Measurements from ENCODE around the gene IL2RA.
A peak's percentile ranks its signal among the peaks of the same experiment; 100 is the strongest.

The IL2RA gene

DNA sequence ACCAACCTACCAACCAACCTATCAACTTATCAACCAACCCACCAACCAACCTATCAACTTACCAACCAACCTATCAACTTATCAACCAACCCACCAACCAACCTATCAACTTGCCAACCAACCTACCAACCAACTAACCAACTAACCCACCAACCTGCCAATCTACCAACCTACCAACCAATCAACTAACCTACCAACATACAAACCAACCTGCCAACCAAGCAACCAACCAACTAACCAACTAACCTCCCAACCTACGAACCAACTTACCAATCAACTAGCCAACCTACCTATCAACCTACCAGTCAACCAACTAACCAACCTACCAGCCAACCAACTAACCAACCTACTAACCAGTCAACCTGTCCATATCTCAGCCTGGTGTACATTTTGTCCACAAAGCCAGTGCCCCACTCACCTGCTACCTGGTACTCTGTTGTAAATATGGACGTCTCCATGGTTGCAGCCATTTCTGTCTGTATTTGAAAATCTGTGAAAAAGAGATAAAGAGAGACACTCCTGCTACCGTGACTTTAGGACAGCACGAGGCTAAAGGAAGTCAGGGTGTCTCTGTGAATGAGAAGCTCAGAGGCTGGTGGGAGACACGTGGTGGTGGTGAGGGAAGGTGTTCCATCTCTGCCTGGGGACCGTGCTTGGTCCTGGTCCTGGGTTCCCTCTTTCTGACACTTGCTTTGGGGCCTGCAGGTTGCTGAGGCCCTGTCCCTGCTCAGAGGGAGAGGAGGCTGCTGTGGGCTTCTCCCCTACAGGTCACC, 43.0 kb downstream of the IL2RA start:
- TF ChIP-seq, protein P1, sequence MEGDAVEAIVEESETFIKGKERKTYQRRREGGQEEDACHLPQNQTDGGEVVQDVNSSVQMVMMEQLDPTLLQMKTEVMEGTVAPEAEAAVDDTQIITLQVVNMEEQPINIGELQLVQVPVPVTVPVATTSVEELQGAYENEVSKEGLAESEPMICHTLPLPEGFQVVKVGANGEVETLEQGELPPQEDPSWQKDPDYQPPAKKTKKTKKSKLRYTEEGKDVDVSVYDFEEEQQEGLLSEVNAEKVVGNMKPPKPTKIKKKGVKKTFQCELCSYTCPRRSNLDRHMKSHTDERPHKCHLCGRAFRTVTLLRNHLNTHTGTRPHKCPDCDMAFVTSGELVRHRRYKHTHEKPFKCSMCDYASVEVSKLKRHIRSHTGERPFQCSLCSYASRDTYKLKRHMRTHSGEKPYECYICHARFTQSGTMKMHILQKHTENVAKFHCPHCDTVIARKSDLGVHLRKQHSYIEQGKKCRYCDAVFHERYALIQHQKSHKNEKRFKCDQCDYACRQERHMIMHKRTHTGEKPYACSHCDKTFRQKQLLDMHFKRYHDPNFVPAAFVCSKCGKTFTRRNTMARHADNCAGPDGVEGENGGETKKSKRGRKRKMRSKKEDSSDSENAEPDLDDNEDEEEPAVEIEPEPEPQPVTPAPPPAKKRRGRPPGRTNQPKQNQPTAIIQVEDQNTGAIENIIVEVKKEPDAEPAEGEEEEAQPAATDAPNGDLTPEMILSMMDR (IDR thresholded peaks at IDR 0.05): no peak

DNA sequence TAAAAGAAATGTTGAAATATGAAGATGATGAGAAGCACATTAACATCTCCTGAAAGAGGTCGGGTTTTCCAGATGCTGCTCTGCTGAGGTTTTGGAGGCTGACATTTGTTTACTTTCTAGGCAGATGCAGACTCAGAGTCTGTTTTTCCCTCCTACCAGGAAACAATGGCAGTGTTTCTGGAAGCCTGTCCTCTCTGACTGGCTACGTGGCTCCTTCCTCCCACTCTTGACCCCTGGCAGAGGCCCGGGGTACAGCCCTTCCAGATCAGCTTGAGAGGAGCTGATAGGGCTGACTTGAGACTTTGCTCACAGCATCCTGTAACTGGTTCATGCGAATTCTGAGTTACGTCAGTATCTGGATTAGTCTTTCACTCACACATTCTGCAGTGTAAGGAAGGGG, 43.7 kb downstream of the IL2RA start:
- TF ChIP-seq, protein P1 (IDR thresholded peaks at IDR 0.05): no peak

DNA sequence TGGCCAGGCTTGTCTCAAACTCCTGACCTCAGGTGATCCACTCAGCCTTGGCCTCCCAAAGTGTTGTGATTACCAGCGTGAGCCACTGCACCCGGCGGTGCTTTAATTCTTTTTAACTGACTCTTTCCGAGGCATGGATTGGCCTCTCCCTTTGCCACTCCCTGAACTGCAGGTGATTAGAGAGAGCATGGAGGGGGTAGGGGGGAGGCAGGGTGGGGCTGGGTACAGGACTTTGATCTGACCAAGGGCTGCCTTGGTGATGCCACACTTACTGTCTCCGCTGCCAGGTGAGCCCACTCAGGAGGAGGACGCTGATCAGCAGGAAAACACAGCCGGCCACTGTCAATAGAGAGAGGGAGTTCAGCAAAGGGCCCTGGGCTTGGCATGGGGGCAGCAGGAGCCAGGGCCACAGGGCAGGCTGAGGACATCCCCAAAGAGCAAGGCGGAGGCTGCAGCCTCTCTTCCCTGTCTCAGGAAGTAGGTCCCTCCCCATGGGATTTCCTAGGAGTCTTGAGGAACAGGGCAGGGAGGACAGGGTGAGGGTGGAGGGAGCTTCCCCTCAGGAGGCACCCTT, 44.3 kb downstream of the IL2RA start:
- TF ChIP-seq, protein P1 (IDR thresholded peaks at IDR 0.05): no peak

DNA sequence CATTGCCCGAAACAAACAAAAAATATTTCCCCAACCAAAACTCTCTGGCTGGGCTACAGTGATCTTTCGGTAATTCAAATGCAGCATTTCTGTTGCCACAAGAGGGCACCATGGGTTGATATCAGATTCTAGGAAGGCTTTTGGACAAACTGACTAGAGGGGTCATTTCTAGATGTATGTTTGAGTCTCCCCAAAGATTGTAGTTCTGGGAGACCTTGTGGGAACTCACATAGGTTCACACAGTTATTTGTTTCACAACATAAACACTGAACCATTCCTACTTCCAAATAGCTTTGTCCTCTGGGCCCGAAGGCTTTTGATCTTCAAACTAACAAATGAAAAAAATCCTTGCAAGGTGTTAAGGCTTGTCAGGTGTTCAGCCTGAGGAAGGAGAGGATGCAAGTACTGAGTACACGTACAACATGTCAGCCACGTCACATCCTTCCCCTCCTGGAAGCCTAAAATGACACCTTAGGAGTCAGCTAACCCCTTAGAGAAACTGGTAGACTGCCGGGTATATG, 47.9 kb downstream of the IL2RA start:
- TF ChIP-seq, protein P1 (IDR thresholded peaks at IDR 0.05): peak; percentile 81

DNA sequence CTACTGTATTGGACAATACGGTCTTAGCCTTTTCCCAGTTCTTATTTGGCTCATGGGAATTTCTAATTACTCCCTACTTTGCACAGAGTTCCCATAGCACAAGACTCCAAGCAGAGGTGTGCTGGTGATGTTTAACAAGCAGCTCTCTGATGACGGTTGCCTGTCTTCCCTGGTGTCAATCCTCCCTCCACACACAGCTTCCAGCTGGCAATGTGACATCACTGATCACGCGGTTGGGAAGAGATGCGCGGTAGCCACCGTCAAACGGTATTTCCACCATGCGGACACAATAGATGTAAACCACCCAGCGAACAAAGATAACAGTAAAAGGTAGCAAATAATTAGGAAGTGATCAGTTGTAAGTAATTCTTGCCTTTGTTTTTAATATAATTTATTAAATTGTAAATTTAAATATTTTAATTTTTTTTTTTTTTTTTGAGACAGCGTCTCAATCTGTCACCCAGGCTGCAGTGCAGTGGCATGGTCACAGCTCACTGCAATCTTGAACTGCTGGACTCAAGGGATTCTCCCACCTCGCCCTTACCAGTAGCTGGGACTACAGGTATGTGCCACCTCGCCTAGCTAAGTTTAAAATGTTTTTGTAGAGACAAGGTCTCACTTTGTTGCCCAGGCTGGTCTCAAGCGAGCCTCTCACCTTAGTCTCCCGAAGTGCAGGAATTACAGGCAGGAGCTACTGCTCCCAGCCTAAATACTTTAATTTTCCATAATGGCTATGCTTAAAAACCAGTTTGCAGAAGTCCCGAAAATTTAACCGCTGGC, 48.6 kb downstream of the IL2RA start:
- TF ChIP-seq, protein P1 (IDR thresholded peaks at IDR 0.05): no peak

DNA sequence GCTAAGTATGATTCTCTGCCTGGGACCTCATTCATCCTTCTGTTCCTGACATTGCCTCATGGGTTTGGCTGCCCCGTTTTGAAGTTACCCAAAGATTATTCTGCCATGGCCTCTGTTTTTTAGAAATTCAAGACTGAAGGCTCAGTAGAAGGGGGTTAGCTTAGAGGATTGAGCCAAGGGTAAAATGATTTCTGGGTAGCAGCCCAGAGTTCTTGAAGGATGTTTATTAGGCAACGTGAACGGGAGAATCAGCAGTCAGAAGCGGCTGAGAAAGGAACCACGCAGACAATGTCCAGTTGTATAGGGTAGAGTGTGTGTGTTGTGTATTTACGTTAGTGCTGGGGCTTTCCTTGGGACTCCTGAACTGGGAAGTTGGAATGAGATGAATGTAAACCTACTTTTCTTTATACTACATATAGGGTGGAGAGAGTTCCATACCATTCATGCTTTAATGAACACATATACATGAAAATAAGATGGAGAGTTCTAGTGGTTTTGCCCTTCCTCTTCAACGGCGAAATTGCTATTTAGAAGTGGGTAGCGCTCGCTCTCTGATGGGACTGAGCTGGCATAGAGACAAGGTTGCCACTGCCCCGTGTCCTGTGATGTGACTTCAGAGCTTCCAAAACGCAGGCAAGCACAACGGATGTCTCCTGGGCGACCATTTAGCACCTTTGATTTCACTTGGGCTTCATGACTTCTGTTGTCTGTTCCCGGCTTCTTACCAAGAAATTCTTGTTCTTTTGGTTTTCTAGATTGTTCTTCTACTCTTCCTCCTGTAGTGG, 49.9 kb downstream of the IL2RA start:
- TF ChIP-seq, protein P1 (IDR thresholded peaks at IDR 0.05): no peak

DNA sequence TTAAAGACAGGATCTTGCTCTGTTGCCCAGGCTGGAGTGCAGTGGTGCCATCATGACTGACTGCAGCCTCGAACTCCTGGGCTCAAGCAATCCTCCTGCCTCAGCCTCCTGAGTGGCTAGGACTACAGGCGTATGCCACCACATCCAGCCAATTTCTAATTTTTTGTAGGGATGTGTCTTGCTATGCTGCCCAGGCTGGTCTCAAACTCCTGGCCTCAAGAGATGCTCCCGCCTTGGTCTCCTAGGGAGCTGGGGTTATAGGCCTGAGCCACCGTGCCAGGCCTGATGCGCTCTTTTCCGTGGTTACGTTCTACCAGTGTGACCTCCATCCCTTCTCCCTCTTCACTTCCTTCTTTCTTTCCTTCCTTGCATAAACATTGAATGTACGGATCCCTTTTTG, 50.6 kb downstream of the IL2RA start:
- TF ChIP-seq, protein P1 (IDR thresholded peaks at IDR 0.05): no peak
